K562 (cell line): ENCODE measurements around the gene MBP. TPM values are rescaled to one million over a fixed set of nuclear protein-coding genes. Genes with fewer than 3 reads are reported as not detected.

Experiments
- ATAC-seq: fragments of 200-7000 bp; cut with Tn5 transposase; 3 replicates; pipeline ENCODE4 v1.9.1; 2020; ENCODE audit warnings: moderate library complexity
- BruUV-seq: library from RNA; stranded (reverse); fragments of 400-500 nt; replicated peaks from 2 replicates; lab custom pipeline; 2021; lab: Mats Ljungman, UMichigan
- CTCF ChIA-PET: fragments of 300-600 bp; formaldehyde crosslinking; extraction: SDS; loops from one replicate; lab custom pipeline; 2021; ENCODE audit warnings: low intra/inter-chr PET ratio; lab: Yijun Ruan, JAX
- POLR2A ChIA-PET: fragments of 300-600, 350-650 bp; sonication (Branson Sonifier 250); formaldehyde crosslinking; extraction: SDS; loops from one replicate; lab custom pipeline; 2021; ENCODE audit warnings: antibody characterized with exemption, inconsistent platforms; lab: Yijun Ruan, JAX
- DNase-seq, 4 experiments: peaks; one replicate each; pipeline versions ENCODE4 v3.0.0 to v3.0.0-alpha.2; 2011 to 2018; ENCODE audit warnings: low spot score in 3 of 4, mixed read lengths in 3 of 4; ENCODE audit errors: extremely low read depth in 1 of 4
- FAIRE-seq: peaks from 2 replicates; lab custom pipeline; 2011; peaks lifted over from hg19 to GRCh38; lab: Jason Lieb, UNC
- H2AFZ ChIP-seq: 2 replicates; pipeline ENCODE4 v1.6.0; 2011; ENCODE audit warnings: low read depth, low read length, control low read depth, inconsistent platforms
- H3K27ac ChIP-seq: fragments of 200-600 bp; 3 replicates; pipeline ENCODE4 v1.8.0; 2011; ENCODE audit warnings: low read depth, mild to moderate bottlenecking, control low read depth, inconsistent platforms, low read length, moderate library complexity, mixed read lengths; ENCODE audit errors: extremely low read depth
- H3K27me3 ChIP-seq, 2 experiments: fragments of 300-600 bp in 1 of 2; 2 replicates in 1 of 2; 3 replicates in 1 of 2; pipeline versions ENCODE4 v1.6.0 to v1.8.0; 2011; ENCODE audit warnings: inconsistent platforms in 2 of 2, low read length in 2 of 2, mild to moderate bottlenecking in 1 of 2, mixed read lengths in 1 of 2, moderate library complexity in 1 of 2; ENCODE audit not compliant: control insufficient read depth in 2 of 2, insufficient read depth in 2 of 2
- H3K36me3 ChIP-seq: fragments of 300-600 bp; 3 replicates; pipeline ENCODE4 v1.8.0; 2011; ENCODE audit warnings: mild to moderate bottlenecking, low read length, inconsistent platforms; ENCODE audit not compliant: control insufficient read depth, insufficient read depth
- H3K4me1 ChIP-seq, 2 experiments: fragments of 200-600 bp in 1 of 2; replicated peaks in 1 of 2; 2 replicates in 1 of 2; 3 replicates in 1 of 2; pipeline versions ENCODE4 v1.5.1 to v1.8.0; 2011; ENCODE audit warnings: inconsistent platforms in 2 of 2, low read length in 2 of 2, mild to moderate bottlenecking in 1 of 2, mixed read lengths in 1 of 2, moderate library complexity in 1 of 2; ENCODE audit not compliant: control insufficient read depth in 2 of 2, insufficient read depth in 2 of 2
- H3K4me2 ChIP-seq: 2 replicates; pipeline ENCODE4 v1.6.1; 2011; ENCODE audit warnings: low read length, control low read depth, inconsistent platforms, mixed read lengths; ENCODE audit not compliant: insufficient read depth
- H3K4me3 ChIP-seq: fragments of 200-600 bp; sonication (generic), shearing (Covaris generic); 2 replicates; pipeline ENCODE4 v1.5.1; 2016; ENCODE audit warnings: control low read depth, inconsistent platforms
- H3K79me2 ChIP-seq: fragments of 200-600 bp; 3 replicates; pipeline ENCODE4 v1.8.0; 2011; ENCODE audit warnings: low read length, inconsistent platforms; ENCODE audit not compliant: control insufficient read depth, insufficient read depth
- H3K9ac ChIP-seq, 2 experiments: 2 replicates each; pipeline versions ENCODE4 v1.6.0 to v1.6.1; 2011; ENCODE audit warnings: low read depth in 2 of 2, low read length in 2 of 2, control low read depth in 1 of 2, inconsistent platforms in 1 of 2, mild to moderate bottlenecking in 1 of 2, mixed read lengths in 1 of 2; ENCODE audit not compliant: insufficient read depth in 1 of 2
- H3K9me1 ChIP-seq: one replicate; pipeline ENCODE4 v1.6.0; 2011; ENCODE audit warnings: inconsistent platforms, mild to moderate bottlenecking, low read length, moderate library complexity; ENCODE audit not compliant: control insufficient read depth, insufficient read depth
- H3K9me3 ChIP-seq: replicated peaks from 2 replicates; pipeline ENCODE4 v1.5.1; 2011; ENCODE audit warnings: low read depth, low read length, inconsistent platforms; ENCODE audit not compliant: control insufficient read depth, insufficient read depth
- H4K20me1 ChIP-seq: replicated peaks from 2 replicates; pipeline ENCODE4 v1.6.1; 2011; ENCODE audit warnings: low read length, inconsistent platforms, mixed read lengths; ENCODE audit not compliant: control insufficient read depth, insufficient read depth
- HNRNPUL1 ChIP-seq: fragments of 200-400 bp; formaldehyde crosslinking; IDR thresholded peaks from 2 replicates; pipeline ENCODE4 v1.6.1; 2017; ENCODE audit warnings: low read length
- KDM5B ChIP-seq: fragments of 200-600 bp; sonication (generic); IDR thresholded peaks from 2 replicates; pipeline ENCODE4 v1.6.1; 2012; ENCODE audit warnings: low read depth, mild to moderate bottlenecking, moderate library complexity, low read length, control low read depth, inconsistent platforms; ENCODE audit not compliant: insufficient replicate concordance
- PHB2 ChIP-seq: fragments of 450-650 bp; IDR thresholded peaks from 2 replicates; pipeline ENCODE4 v1.6.1; 2017; ENCODE audit warnings: low read depth
- PHF21A ChIP-seq: fragments of 450-650 bp; IDR thresholded peaks from 2 replicates; pipeline ENCODE4 v1.6.1; 2017; ENCODE audit warnings: low read depth, borderline replicate concordance
- PHF8 ChIP-seq: fragments of 200-600 bp; sonication (generic); IDR thresholded peaks from 2 replicates; pipeline ENCODE4 v1.6.1; 2012; ENCODE audit warnings: mixed run types, mild to moderate bottlenecking, inconsistent platforms, low read length, moderate library complexity, borderline replicate concordance
- RBFOX2 ChIP-seq: fragments of 200-400 bp; formaldehyde crosslinking; IDR thresholded peaks from 2 replicates; pipeline ENCODE4 v1.6.1; 2017; ENCODE audit warnings: low read depth, mild to moderate bottlenecking, low read length, moderate library complexity
- XRCC4 ChIP-seq: IDR thresholded peaks from one replicate; pipeline ENCODE4 v1.6.1; 2011; ENCODE audit not compliant: insufficient read depth, insufficient read length; ENCODE audit errors: extremely low read depth
- ZNF707 ChIP-seq: fragments of 250-450 bp; sonication (Bioruptor Pico); conservative IDR thresholded peaks from 2 replicates; pipeline ENCODE4 v1.8.0; 2022; ENCODE audit warnings: inconsistent platforms, mild to moderate bottlenecking, moderate library complexity
- WGBS: fragments of 100-300 bp; shearing (Covaris generic); methylation state at CpG from one replicate; pipeline ENCODE4 v1.1.6; 2016; ENCODE audit warnings: low coverage, mixed read lengths; ENCODE audit not compliant: insufficient coverage; ENCODE audit errors: missing lambda C conversion rate; 5-methylcytosine and 5-hydroxymethylcytosine counted together
- in situ Hi-C: fragments of 300-500 bp; cut with MboI; formaldehyde crosslinking; loops from 4 replicates; pipeline ENCODE4 v1.15.0; 2018; ENCODE audit warnings: inconsistent platforms, mixed read lengths
- intact Hi-C: fragments of 100-400 bp; cut with micrococcal nuclease; formaldehyde crosslinking; loops from 2 replicates; pipeline ENCODE4 v1.14.2; 2022
- polyA plus RNA-seq, 8 experiments: library from polyadenylated mRNA; depleted of rRNA in 4 of 8; stranded (reverse) in 5 of 8; unstranded in 3 of 8; fragments of >200 nt; fragmentation: Nextera tagmentation in 2 of 8; fragmentation: Illumina TruSeq in 1 of 8; extraction: Ambion mirVana in 2 of 8; extraction: Trizol in 1 of 8; gene quantifications; 2 replicates each; pipeline versions ENCODE4 v1.2.1 to v1.2.3, GENCODE V29; 2011 to 2014; ENCODE audit warnings: inconsistent platforms in 1 of 8, missing spikeins in 1 of 8
- total RNA-seq, 7 experiments: library from RNA; depleted of rRNA in 6 of 7; stranded (reverse); fragments of >200 nt in 6 of 7; fragmentation: Illumina TruSeq in 2 of 7; extraction: Trizol in 2 of 7; gene quantifications; 2 replicates each; pipeline versions ENCODE4 v1.2.1 to v1.2.3, GENCODE V29; 2011 to 2021; ENCODE audit warnings: low replicate concordance in 1 of 7
- TF ChIP-seq, protein P1 (sequence below): sonication (generic); formaldehyde crosslinking; IDR thresholded peaks from 2 replicates; pipeline ENCODE4 v1.9.0; 2022; ENCODE audit warnings: mild to moderate bottlenecking, missing genetic modification reagents
- TF ChIP-seq, protein P2 (sequence below): sonication (generic); formaldehyde crosslinking; IDR thresholded peaks from 2 replicates; pipeline ENCODE4 v1.8.1; 2023; ENCODE audit warnings: missing genetic modification reagents, mild to moderate bottlenecking, borderline replicate concordance
- TF ChIP-seq, protein P3 (sequence below): fragments of 250-450 bp; sonication (Bioruptor Pico); IDR thresholded peaks from 2 replicates; pipeline ENCODE4 v1.5.0; 2021
- TF ChIP-seq, protein P4 (sequence below): fragments of 450-650 bp; IDR thresholded peaks from one replicate; pipeline ENCODE4 v1.6.1; 2018; ENCODE audit warnings: mild to moderate bottlenecking, moderate library complexity; ENCODE audit not compliant: partially characterized antibody
- TF ChIP-seq, protein P5 (sequence below), 3 experiments: IDR thresholded peaks in 2 of 3; conservative IDR thresholded peaks in 1 of 3; 2 replicates each; pipeline ENCODE4 v1.5.1; 2011 to 2012; ENCODE audit warnings: low read length in 3 of 3, mild to moderate bottlenecking in 3 of 3, control low read depth in 2 of 3, improper control_type of control experiment in 1 of 3, inconsistent platforms in 1 of 3, low read depth in 1 of 3, mixed read lengths in 1 of 3, moderate library complexity in 1 of 3; ENCODE audit not compliant: insufficient read depth in 2 of 3

Gene MBP
- total and polyA plus RNA-seq, 9 of the 15 experiments (the other 6 are each of a cell fraction or from before 2014, with no cell fraction given): 0.09 TPM; not detected in 8

DNA sequence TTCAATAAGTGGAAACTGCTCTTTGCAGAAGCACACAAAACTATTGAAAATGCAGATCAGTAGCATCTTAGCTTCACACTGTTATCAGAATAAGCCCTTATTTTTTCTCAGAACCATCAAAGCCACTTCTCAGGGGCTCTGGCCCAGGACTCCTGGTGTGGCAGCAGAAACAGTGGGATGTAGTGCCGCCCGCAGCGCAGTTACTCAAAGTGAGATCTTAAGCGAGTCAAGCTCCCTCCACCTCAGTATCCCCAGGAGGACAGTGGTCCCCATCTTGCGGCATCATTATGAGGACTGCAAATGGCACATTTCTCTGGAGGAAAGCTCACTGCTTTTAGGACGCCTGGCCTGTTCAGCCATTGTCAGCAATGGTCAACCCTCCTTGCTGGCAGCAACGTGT is 60.0 kb downstream of the MBP start:
- no peak for DNase-seq
- H4K20me1 ChIP-seq: no peaks in the 10 kb centered on the region
- no peaks in the 10 kb centered on the region for H3K9me3 ChIP-seq
- ChIA-PET POLR2A (no interaction called here), CTCF (no interaction called here)
- no TSS peak for BruUV-seq
- H3K79me2 ChIP-seq: no peaks in the 10 kb centered on the region
- in situ Hi-C loops: no loop called here
- ATAC-seq: no peak
- no peak overlapping the region for H3K9ac ChIP-seq
- peaks cover 4 to 31% of the 10 kb centered on the region in 2 experiments; a peak in 4 of 5 replicates for H3K27me3 ChIP-seq
- FAIRE-seq: no peak
- no peak overlapping the region for H3K4me3 ChIP-seq
- no peak overlapping the region for H3K4me2 ChIP-seq
- no peaks in the 10 kb centered on the region for H3K9me1 ChIP-seq
- 2% methylated on average over 7 of the region's 7 CpGs for WGBS
- H3K4me1 ChIP-seq: no peaks in the 10 kb centered on the region; a peak in 1 of 5 replicates
- intact Hi-C loops: no loop called here
- H3K36me3 ChIP-seq: no peaks in the 10 kb centered on the region
- H3K27ac ChIP-seq: no peak overlapping the region
- H2AFZ ChIP-seq: no peak overlapping the region
- TF ChIP-seq, protein P1, sequence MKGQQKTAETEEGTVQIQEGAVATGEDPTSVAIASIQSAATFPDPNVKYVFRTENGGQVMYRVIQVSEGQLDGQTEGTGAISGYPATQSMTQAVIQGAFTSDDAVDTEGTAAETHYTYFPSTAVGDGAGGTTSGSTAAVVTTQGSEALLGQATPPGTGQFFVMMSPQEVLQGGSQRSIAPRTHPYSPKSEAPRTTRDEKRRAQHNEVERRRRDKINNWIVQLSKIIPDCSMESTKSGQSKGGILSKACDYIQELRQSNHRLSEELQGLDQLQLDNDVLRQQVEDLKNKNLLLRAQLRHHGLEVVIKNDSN (CRISPR knock-in tag): no peak
- TF ChIP-seq, protein P2, sequence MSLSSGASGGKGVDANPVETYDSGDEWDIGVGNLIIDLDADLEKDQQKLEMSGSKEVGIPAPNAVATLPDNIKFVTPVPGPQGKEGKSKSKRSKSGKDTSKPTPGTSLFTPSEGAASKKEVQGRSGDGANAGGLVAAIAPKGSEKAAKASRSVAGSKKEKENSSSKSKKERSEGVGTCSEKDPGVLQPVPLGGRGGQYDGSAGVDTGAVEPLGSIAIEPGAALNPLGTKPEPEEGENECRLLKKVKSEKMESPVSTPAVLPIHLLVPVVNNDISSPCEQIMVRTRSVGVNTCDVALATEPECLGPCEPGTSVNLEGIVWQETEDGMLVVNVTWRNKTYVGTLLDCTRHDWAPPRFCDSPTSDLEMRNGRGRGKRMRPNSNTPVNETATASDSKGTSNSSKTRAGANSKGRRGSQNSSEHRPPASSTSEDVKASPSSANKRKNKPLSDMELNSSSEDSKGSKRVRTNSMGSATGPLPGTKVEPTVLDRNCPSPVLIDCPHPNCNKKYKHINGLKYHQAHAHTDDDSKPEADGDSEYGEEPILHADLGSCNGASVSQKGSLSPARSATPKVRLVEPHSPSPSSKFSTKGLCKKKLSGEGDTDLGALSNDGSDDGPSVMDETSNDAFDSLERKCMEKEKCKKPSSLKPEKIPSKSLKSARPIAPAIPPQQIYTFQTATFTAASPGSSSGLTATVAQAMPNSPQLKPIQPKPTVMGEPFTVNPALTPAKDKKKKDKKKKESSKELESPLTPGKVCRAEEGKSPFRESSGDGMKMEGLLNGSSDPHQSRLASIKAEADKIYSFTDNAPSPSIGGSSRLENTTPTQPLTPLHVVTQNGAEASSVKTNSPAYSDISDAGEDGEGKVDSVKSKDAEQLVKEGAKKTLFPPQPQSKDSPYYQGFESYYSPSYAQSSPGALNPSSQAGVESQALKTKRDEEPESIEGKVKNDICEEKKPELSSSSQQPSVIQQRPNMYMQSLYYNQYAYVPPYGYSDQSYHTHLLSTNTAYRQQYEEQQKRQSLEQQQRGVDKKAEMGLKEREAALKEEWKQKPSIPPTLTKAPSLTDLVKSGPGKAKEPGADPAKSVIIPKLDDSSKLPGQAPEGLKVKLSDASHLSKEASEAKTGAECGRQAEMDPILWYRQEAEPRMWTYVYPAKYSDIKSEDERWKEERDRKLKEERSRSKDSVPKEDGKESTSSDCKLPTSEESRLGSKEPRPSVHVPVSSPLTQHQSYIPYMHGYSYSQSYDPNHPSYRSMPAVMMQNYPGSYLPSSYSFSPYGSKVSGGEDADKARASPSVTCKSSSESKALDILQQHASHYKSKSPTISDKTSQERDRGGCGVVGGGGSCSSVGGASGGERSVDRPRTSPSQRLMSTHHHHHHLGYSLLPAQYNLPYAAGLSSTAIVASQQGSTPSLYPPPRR (CRISPR knock-in tag): no peak
- TF ChIP-seq RBFOX2 (no peak), PHF21A (no peak), PHB2 (no peak), ZNF707 (no peak), HNRNPUL1 (no peak), KDM5B (no peak), PHF8 (no peak), XRCC4 (no peak)
- TF ChIP-seq, protein P3, sequence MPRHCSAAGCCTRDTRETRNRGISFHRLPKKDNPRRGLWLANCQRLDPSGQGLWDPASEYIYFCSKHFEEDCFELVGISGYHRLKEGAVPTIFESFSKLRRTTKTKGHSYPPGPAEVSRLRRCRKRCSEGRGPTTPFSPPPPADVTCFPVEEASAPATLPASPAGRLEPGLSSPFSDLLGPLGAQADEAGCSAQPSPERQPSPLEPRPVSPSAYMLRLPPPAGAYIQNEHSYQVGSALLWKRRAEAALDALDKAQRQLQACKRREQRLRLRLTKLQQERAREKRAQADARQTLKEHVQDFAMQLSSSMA (CRISPR knock-in tag): no peak
- TF ChIP-seq, protein P4, sequence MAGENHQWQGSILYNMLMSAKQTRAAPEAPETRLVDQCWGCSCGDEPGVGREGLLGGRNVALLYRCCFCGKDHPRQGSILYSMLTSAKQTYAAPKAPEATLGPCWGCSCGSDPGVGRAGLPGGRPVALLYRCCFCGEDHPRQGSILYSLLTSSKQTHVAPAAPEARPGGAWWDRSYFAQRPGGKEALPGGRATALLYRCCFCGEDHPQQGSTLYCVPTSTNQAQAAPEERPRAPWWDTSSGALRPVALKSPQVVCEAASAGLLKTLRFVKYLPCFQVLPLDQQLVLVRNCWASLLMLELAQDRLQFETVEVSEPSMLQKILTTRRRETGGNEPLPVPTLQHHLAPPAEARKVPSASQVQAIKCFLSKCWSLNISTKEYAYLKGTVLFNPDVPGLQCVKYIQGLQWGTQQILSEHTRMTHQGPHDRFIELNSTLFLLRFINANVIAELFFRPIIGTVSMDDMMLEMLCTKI: no peak
- TF ChIP-seq, protein P5, sequence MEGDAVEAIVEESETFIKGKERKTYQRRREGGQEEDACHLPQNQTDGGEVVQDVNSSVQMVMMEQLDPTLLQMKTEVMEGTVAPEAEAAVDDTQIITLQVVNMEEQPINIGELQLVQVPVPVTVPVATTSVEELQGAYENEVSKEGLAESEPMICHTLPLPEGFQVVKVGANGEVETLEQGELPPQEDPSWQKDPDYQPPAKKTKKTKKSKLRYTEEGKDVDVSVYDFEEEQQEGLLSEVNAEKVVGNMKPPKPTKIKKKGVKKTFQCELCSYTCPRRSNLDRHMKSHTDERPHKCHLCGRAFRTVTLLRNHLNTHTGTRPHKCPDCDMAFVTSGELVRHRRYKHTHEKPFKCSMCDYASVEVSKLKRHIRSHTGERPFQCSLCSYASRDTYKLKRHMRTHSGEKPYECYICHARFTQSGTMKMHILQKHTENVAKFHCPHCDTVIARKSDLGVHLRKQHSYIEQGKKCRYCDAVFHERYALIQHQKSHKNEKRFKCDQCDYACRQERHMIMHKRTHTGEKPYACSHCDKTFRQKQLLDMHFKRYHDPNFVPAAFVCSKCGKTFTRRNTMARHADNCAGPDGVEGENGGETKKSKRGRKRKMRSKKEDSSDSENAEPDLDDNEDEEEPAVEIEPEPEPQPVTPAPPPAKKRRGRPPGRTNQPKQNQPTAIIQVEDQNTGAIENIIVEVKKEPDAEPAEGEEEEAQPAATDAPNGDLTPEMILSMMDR (IDR thresholded peaks at IDR 0.05 in 2 of 3, conservative IDR thresholded peaks at IDR 0.05 in 1 of 3; ENCODE audit: insufficient read depth in 2 of 3, low read depth in 1 of 3, low read length in 3 of 3): no peak
